Measurements from ENCODE around the gene STK24. TPM values are rescaled to one million over a fixed set of nuclear protein-coding genes. Genes with fewer than 3 reads are reported as not detected.

STK24 gene
- total RNA-seq, 1 donor from 2014 or later: 121 TPM

DNA sequence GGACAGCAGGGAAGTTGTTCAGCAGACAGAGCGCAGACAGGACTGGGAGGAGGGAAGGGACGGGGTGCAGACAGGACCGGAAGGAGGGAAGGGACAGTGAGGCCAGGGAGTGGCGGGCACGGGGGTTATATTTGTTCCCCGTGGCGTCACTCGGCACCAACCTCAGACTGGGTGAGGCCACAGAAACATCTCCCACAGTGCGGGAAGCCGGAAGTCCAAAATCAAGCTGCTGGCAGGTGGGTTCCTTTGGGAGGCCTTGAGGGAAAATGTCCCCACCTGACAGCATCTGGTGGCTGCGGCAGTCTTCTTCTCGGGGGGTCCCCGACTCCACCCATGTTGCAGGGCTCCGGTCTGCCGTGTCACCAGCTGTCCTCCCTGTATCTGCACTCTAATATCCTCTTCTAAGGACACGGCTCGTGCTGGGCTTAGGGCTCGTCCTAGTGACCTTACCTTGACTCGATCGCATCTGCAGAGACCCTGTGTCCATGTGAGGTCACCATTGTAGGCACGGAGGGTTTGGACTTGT lies 133.0 kb downstream of the STK24 start:
- no peak overlapping the region for H3K4me3 Mint-ChIP-seq
- peak overlapping the region; percentile 74 for H3K27ac Mint-ChIP-seq
- peaks cover 14% of the 10 kb centered on the region for H3K4me1 Mint-ChIP-seq (ENCODE audit: unreplicated experiment)
- TF ChIP-seq, protein P1, sequence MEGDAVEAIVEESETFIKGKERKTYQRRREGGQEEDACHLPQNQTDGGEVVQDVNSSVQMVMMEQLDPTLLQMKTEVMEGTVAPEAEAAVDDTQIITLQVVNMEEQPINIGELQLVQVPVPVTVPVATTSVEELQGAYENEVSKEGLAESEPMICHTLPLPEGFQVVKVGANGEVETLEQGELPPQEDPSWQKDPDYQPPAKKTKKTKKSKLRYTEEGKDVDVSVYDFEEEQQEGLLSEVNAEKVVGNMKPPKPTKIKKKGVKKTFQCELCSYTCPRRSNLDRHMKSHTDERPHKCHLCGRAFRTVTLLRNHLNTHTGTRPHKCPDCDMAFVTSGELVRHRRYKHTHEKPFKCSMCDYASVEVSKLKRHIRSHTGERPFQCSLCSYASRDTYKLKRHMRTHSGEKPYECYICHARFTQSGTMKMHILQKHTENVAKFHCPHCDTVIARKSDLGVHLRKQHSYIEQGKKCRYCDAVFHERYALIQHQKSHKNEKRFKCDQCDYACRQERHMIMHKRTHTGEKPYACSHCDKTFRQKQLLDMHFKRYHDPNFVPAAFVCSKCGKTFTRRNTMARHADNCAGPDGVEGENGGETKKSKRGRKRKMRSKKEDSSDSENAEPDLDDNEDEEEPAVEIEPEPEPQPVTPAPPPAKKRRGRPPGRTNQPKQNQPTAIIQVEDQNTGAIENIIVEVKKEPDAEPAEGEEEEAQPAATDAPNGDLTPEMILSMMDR (conservative IDR thresholded peaks at IDR 0.05): no peak
- no peaks in the 10 kb centered on the region for H3K9me3 Mint-ChIP-seq
- peaks cover 18% of the 10 kb centered on the region for H3K36me3 Mint-ChIP-seq
- no peaks in the 10 kb centered on the region for H3K27me3 Mint-ChIP-seq
- no peak for DNase-seq (ENCODE audit: extremely low spot score, unreplicated experiment)

DNA sequence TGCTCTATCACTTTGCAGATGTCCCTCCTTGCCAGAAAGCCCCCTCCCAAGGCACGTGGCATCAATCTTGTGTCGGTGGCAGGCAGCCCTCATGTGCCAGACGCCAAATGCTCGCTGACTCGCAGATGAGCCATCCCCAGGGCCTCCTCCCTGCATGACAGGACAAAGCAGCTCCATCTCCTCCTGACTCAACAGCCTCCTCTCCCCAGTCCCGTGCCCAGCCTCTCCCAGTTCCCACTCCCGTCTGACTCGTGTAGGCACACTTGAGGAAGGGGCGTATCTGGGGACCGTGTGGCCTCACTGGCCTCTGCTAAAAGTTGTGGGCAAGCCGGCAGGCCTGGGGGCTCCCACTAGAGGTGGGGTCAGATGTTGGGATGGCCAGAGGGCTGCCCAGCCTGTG lies 133.6 kb downstream of the STK24 start:
- peaks cover 12% of the 10 kb centered on the region for H3K4me1 Mint-ChIP-seq (ENCODE audit: unreplicated experiment)
- TF ChIP-seq, protein P1 (conservative IDR thresholded peaks at IDR 0.05): no peak
- H3K27me3 Mint-ChIP-seq: no peaks in the 10 kb centered on the region
- no peak for DNase-seq (ENCODE audit: extremely low spot score, unreplicated experiment)
- H3K27ac Mint-ChIP-seq: peak overlapping the region; percentile 74
- peaks cover 14% of the 10 kb centered on the region for H3K36me3 Mint-ChIP-seq
- H3K4me3 Mint-ChIP-seq: no peak overlapping the region
- no peaks in the 10 kb centered on the region for H3K9me3 Mint-ChIP-seq

DNA sequence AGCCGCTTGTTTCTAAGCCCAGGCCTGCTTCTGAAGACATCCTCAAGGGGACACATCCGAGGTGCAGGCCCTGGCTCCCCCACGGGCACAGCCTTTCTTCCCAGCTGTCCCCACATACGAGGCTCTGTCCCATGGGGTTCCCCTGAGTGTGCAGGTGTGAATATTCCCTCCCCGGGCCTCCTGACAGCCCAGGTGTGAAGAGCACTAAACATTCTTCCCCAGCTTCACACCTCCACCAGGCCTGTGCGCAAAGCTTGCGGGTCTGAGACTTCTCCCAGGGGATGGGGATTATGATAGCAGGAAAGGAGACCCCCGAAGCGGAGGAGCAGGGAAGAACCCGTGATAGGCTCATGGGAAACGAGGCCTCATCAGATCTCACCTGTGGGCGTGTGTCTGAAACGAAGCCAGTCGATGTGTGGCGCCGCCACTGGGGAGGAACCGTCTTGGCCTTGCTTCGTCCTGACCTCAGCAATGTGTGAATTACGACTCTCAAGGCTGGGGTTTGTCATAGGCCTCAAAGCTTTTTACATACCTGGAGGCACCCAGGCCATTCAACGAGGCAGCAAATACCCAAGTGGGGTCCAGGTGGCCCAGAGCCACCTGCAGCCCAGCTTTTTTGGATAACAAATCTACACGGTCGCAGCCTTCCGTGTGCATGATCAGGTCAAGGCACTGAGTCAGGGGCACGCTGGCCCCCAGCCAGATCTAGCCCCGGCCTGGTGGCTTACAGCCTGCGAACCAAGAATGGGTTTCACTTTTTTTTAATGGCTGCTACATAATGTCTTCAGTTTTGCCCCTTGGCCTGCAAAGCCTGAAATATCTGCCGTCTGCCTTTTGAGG lies 134.3 kb downstream of the STK24 start:
- Mint-ChIP-seq H3K27me3 (no peaks in the 10 kb centered on the region), H3K36me3 (peaks cover 10% of the 10 kb centered on the region), H3K9me3 (no peaks in the 10 kb centered on the region), H3K4me1 (ENCODE audit: unreplicated experiment) (peaks cover 10% of the 10 kb centered on the region), H3K27ac (peak overlapping the region; percentile 58), H3K4me3 (no peak overlapping the region)
- DNase-seq (ENCODE audit: extremely low spot score, unreplicated experiment): no peak
- TF ChIP-seq, protein P1 (conservative IDR thresholded peaks at IDR 0.05): no peak

DNA sequence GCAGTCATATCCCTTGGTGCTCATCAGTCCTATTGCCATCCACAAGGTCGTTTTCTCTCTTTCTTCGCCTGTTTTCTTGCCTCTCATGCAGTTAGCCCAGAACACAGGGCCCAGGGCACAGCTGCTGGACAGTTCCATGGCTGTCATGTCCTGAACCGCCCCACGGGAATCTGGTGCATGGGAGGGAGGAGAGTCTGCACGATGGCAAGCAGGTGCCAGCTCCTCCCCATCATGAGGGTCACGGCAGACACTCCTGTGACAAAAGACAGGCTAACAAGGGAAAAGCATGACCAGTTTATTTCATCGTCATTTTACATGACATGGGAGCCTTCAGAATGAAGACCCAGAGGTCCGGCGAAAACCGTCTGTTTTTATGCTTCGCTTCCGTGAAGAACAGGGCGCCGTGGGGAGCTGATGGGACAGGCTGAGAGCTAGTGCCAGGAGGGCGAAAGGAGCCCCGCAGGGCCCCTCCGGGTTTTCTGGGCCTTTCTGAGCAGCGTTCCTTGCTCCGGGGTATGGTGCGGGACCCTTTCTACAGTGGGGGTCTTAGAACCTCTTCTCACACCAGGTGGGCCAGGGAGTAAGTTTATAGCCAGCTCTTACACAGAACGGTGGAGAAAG lies 135.7 kb downstream of the STK24 start:
- Mint-ChIP-seq H3K27me3 (no peaks in the 10 kb centered on the region), H3K36me3 (peaks cover 15% of the 10 kb centered on the region), H3K9me3 (no peaks in the 10 kb centered on the region), H3K4me1 (ENCODE audit: unreplicated experiment) (peaks cover 13% of the 10 kb centered on the region), H3K4me3 (no peak overlapping the region), H3K27ac (peak overlapping the region; percentile 58)
- DNase-seq (ENCODE audit: extremely low spot score, unreplicated experiment): no peak
- TF ChIP-seq, protein P1 (conservative IDR thresholded peaks at IDR 0.05): no peak

DNA sequence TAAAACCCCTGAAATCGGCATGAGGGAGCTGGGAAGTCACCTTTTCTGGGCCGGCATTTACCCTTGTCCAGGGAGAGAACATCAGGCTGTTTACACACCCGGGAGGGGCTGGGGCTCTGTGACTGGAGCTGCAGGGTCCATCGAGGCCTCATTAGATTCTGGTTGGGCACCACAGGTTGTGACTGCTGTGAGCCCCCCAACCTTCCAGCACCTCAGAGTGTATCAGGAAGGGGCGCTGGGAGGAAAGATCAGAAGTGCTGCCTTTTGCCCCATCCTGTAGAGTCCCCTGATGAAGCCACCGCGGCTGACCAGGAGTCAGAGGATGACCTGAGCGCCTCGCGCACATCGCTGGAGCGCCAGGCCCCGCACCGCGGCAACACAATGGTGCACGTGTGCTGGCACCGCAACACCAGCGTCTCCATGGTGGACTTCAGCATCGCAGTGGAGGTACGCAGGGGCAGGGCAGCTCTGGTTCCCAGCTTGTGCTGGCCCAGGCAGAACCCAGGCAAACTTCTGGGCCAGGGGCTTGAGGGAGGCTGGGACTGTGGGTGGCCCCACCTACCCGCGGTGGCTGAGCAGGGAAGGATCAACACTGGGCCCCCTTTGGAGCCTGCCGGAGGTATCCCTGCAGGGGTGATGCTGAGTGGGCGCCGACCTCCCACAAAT lies 136.4 kb downstream of the STK24 start:
- Mint-ChIP-seq H3K36me3 (peaks cover 17% of the 10 kb centered on the region), H3K4me1 (ENCODE audit: unreplicated experiment) (peaks cover 14% of the 10 kb centered on the region), H3K27me3 (no peaks in the 10 kb centered on the region), H3K27ac (no peak overlapping the region), H3K9me3 (no peaks in the 10 kb centered on the region), H3K4me3 (no peak overlapping the region)
- TF ChIP-seq, protein P1 (conservative IDR thresholded peaks at IDR 0.05): no peak
- DNase-seq (ENCODE audit: extremely low spot score, unreplicated experiment): no peak
